Activated CD8-positive, alpha-beta memory T cell treated with anti-CD3 and anti-CD28 coated beads for 24 hours (primary cell): ENCODE data around the gene MAML2.

Source experiments
- DNase-seq: peaks from one replicate; pipeline ENCODE4 v3.0.0-alpha.2; 2020

MAML2 gene

DNA sequence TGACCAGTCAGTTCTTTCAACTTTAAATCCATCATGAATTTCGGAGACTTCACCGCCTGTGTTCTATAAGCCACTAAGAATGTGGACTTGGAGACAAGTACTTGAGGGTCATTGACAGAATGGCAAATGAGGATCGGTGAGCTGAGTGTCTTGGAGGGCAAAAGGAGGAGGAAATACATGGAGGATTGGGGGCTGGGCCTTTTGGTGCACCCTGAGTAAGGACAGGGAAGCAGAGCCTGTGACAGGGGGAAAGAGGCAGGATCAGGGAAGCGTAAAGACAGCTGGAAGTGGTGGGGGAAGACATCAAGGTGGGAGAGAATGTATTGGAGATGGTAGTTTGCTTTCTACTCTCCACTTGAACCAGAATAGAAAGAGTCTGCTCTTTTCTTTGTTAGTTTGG, 348.7 kb downstream of the MAML2 start:
- no peak for DNase-seq

DNA sequence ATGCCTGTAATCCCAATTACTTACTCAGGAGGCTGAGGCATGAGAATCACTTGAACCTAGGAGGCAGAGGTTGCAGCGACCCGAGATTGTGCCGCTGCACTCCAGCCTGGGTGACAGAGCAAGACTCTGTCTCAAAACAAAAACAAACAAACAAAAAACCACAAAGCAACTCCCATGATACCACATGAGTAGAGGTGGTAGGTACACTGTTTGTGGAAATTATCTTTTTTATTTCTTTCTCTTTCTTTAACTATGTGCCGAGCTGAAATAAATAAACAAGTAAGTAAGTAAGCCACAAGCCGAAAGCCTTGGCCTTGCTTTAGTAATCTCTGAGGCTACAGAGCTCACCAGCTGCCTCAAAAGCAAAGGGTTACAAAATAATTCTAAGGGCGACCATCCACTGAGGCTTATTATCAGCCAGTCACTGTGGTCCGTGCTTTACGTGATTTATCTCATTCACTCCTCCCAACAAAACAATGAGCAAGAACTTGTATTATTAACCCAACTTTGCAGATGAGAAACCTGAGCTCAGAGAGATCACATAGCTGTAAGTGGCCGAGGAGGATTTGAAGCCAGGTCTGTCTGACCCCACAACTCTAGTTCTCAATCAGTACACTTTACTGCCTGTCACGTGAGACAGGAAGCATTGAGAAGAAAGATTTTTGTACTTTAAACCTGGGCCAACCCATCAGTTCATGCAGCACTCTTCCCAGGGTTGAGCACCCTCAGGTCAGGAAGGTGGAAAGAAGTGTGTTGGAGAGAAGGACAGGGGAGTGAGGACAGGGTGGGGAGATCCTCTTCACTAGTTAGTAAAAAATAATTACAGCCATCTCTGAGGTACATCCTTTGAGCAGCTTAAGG, 349.3 kb downstream of the MAML2 start:
- DNase-seq = no peak

DNA sequence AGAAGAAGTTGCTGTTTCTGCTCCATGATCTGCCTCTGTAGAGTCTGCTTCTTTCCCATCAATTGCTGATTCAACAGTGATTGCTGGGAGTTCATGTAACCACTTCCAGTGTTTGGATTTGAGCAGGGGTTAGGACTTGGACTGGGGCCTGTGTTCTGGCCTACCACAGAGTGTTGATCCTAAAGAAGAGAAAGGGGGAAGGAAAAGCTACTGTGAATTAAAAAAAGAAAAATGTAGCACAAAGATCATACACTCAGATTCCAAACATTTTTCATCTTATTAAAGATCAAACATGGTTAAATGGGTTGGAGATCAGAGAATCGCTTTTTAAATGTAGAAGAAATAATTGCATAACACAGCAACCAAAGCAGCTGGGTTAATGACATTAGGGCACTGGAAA, 351.4 kb downstream of the MAML2 start:
- DNase-seq = no peak

GRCh38 chr11:95991101-95991500, 351.9 kb downstream of the MAML2 start:
- no peak for DNase-seq

DNA sequence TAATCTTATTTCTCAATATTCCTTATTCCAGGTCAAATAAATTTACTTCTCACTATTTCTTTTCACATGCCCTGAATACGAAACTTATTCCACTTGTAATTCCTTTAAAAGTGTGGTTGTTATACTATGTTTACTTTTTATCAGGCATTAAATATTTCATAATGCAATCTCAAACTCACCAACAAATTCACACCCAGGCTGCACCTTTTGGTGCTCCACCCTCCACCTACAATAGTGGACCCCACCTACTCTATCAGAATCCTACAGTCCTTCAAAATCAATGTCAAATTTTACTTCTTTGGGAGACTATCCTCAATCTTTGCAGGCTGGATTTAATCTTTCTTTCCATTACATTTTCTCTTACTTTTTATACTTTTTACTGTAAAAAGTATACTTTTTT, 353.2 kb downstream of the MAML2 start:
- no peak for DNase-seq

- DNase-seq = no peak
Measured at GRCh38 chr11:95989076-95989605, 353.9 kb downstream of the MAML2 start.

DNA sequence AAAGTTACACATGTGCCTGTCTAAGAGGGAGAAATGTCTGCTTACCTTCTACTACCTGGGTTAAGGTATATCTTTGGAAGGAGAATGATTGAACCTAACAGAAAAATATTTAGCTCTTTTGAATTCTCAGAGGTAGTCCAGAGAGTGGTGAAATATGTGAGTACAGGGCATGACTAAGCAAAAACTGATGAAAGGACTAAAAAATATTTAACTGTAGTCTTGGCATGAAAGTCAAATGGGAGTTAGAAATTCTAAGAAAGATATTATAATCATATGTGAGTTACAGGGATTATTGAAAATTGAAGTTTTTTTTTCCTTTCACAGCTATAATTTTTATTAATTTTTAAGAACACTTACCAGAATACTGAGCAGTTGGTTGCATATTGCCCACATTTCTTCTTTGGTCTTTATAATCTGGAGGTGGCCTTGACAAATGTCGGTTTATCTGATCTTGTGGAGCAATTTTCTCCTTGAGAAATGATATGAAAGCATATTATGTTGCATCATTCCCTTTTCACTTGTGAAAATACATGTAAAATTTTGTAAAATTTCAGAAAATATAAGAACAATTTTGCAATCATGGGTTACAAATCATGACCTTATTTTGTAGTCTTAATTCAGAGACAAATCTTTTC, 357.7 kb downstream of the MAML2 start:
- DNase-seq = no peak

DNA sequence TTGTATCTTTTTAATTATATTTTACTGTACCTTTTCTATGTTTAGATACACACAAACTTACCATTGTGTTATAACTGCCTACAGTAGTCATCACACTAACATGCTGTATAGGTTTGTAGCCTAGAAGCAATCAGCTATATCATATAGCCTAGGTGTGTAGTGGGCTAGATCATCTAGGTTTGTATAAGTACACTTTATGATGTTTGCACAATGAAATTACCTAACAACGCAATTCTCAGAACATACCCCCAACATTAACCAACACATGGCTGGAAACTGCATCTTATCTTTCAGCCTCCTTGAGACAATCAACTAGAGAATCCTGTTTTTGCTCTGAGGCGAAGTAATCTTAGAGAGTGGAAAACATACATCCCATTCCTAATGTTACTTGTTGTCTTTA, 358.9 kb downstream of the MAML2 start:
- no peak for DNase-seq

- DNase-seq = no peak
Measured at GRCh38 chr11:95977534-95978174, 365.3 kb downstream of the MAML2 start.

GRCh38 chr11:95976550-95976949, 366.4 kb downstream of the MAML2 start:
- no peak for DNase-seq

GRCh38 chr11:95975343-95975742, 367.7 kb downstream of the MAML2 start:
- DNase-seq = no peak

GRCh38 chr11:95972060-95972459, 370.9 kb downstream of the MAML2 start:
- no peak for DNase-seq

DNA sequence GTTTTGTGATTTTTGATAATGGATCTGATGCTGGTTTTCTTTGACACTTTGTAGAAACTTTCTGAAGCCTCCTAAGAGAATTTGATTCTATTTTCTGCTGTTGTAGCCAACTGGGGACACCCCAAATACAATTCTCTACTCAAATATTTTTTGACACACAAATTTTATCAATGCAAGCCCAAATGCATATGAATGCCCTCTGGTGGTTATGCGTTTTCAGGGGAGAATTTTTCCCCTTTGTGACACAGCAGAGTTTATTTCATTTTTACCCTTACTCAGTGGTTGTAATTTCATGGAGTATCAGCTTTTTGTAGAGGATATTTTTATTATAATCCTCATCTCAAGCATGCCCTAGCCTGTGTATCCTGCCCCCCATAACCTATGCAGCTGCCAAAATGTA, 374.4 kb downstream of the MAML2 start:
- DNase-seq = no peak

- DNase-seq = no peak
Measured at GRCh38 chr11:95964281-95964680, 378.7 kb downstream of the MAML2 start.

- DNase-seq = no peak
Measured at GRCh38 chr11:95961758-95962157, 381.2 kb downstream of the MAML2 start.

GRCh38 chr11:95950905-95951304, 392.1 kb downstream of the MAML2 start:
- no peak for DNase-seq

DNA sequence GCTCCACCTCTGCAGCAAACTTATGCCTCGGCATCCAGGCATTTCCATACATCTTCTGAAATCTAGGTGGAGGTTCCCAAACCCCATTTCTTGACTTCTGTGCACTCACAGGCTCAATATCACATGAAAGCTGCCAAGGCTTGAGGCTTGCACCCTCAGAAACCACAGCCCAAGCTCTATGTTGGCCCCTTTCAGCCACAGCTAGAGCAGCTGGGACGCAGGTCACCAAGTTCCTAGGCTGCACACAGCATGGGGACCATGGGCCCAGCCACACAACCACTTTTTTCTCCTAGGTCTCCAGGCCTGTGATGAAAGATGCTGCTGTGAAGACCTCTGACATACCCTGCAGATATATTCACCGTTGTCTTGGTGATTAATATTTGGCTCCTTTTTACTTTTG, 394.4 kb downstream of the MAML2 start:
- DNase-seq = no peak

DNA sequence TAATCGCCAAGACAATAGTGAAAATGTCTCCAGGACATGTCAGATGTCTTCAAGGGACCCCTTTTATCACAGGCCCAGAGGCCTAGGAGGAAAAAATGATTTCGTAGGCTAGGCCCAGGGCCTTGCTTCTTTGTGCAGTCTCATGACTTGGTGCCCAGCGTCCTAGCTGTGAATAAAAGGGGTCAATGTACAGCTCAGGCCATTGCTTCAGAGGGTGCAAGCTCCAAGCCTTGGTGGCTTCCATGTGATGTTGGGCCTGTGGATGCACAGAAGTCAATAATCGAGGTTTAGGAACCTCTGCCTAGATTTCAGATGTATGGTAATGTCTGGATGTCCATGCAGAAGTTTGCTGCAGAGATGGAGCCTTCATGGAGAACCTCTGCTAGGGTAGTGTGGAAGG, 398.4 kb downstream of the MAML2 start:
- DNase-seq = no peak

- no peak for DNase-seq
Measured at GRCh38 chr11:95943546-95943945, 399.4 kb downstream of the MAML2 start.

DNA sequence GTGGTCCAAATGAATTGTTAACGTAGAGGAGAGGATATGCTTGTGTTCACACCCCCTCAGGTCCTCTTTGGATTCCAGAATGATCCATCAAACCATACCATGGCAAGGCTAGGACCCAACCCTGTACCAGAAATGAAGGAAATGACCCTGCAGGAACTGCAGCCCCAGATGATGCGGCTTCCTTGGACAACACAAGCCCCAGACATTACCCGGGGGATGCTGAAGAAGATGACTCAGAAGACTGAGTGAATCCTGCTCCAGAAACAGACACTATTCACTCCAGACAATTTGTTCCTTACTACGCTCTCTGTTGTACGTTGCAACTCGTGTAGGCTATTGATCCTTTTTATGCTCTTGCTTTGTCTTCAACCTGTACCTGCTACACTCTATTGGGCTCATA, 403.9 kb downstream of the MAML2 start:
- no peak for DNase-seq

DNA sequence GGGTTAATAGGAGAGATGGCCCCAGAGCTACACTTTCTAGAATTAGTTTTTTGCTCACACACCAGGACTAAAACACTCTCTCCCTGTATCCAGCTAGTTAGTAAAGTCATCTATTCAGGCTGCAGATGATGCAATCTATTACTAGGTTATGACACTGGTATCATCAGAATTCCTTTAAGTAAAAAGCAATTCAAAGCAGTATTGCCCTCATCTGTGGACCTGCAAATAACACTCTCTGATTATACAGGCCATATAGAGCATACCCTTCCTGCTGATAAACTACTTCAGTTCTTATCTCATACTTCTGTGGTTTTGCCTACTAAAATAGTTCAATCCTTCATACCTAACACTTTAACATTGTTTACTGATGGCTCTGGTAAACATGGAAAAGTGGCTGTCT, 405.6 kb downstream of the MAML2 start:
- no peak for DNase-seq

DNA sequence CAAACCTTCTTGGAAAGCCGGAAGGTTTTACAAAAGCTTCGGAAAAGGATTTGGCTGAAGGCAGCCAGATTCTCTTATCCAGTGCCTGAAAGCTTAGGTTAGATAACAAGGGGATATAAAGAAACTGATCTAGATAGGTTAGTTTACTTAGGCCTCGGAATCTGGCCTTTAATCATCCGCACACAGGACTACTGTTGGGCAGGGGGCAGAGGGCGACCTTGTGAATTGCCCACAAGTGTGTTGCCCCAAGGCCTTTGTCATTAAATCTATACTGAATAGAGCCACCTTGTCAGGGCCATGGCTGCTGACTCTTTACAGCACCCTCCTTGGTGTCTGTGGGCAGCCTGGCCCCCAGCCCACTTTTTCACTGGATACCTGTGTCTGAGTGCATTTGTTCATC, 409.4 kb downstream of the MAML2 start:
- no peak for DNase-seq

DNA sequence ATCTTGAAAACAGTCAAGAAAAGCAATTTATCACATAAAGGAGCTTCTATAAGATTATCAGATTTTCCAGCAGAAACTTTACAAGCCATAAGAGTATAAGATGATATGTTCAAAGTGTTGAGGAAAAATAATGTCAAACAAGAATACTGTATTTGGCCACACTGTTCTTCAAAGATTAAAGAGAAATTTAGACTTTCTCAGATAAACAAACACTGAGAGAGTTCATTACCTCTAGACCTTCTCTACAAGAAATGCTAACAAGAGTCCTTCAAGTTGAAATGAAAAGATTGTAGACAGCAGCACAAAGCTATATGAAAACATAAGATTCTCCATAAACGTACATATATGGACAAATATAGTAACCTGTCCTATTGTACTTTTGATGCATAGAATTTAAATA, 411.1 kb downstream of the MAML2 start:
- DNase-seq = no peak

- DNase-seq = no peak
Measured at GRCh38 chr11:95930948-95931347, 412.0 kb downstream of the MAML2 start.
